Endothelial cell (in vitro differentiated cells): Measurements from ENCODE around the gene FGGY. TPM values are rescaled to one million over a fixed set of nuclear protein-coding genes. Genes with fewer than 3 reads are reported as not detected.
"Not testable (repeated sequence)": the region's sequence is repeated elsewhere in the genome, so short reads cannot be mapped to it uniquely, and the experiment has no call there.

Experiments used
- DNase-seq: peaks from one replicate; pipeline ENCODE4 v3.0.0; 2021; ENCODE audit warnings: low spot score
- H3K27ac Mint-ChIP-seq: one replicate; pipeline ENCODE4 v1.8.0; 2021; ENCODE audit warnings: mixed read lengths, inconsistent platforms; ENCODE audit not compliant: unreplicated experiment
- H3K27me3 Mint-ChIP-seq: one replicate; pipeline ENCODE4 v1.8.0; 2021; ENCODE audit warnings: mild to moderate bottlenecking, moderate library complexity, mixed read lengths, inconsistent platforms; ENCODE audit not compliant: unreplicated experiment
- H3K36me3 Mint-ChIP-seq: one replicate; pipeline ENCODE4 v1.8.0; 2021; ENCODE audit warnings: mild to moderate bottlenecking, low read depth, mixed read lengths, inconsistent platforms; ENCODE audit not compliant: unreplicated experiment
- H3K4me1 Mint-ChIP-seq: one replicate; pipeline ENCODE4 v1.8.0; 2021; ENCODE audit warnings: mild to moderate bottlenecking, mixed read lengths, inconsistent platforms; ENCODE audit not compliant: unreplicated experiment
- H3K4me3 Mint-ChIP-seq: one replicate; pipeline ENCODE4 v1.8.0; 2021; ENCODE audit warnings: mild to moderate bottlenecking, mixed read lengths, inconsistent platforms; ENCODE audit not compliant: unreplicated experiment
- H3K9me3 Mint-ChIP-seq: one replicate; pipeline ENCODE4 v1.8.0; 2021; ENCODE audit warnings: mixed read lengths, inconsistent platforms; ENCODE audit not compliant: unreplicated experiment
- CTCF ChIP-seq: fragments of 200-600 bp; sonication (generic); IDR thresholded peaks from one replicate; pipeline ENCODE4 v1.5.0; 2021; ENCODE audit warnings: antibody characterized with exemption; ENCODE audit not compliant: unreplicated experiment
- total RNA-seq: library from RNA; stranded (reverse); fragmentation: NEBNext Ultra II Directional; extraction: Animal tissue kit (Norgen Biotek cat#: 25700); gene quantifications from one replicate; pipeline ENCODE4 v1.2.1, GENCODE V29; 2021; ENCODE audit not compliant: unreplicated experiment

Gene FGGY
- total RNA-seq, 1 donor from 2014 or later = 41.2 TPM

- H3K36me3 Mint-ChIP-seq = peaks cover 56% of the 10 kb centered on the region
- H3K9me3 Mint-ChIP-seq = peaks cover 14% of the 10 kb centered on the region
- H3K27ac Mint-ChIP-seq = no peak overlapping the region
- no peak for TF ChIP-seq CTCF
- DNase-seq = no peak
- H3K4me1 Mint-ChIP-seq = peaks cover 8% of the 10 kb centered on the region
- H3K27me3 Mint-ChIP-seq = peaks cover 4% of the 10 kb centered on the region
- H3K4me3 Mint-ChIP-seq = no peak overlapping the region
These were observed 259.5 kb downstream of the FGGY start for GRCh38 chr1:59556398-59556797.

- H3K27ac Mint-ChIP-seq = no peak overlapping the region
- peaks cover 6% of the 10 kb centered on the region for H3K4me1 Mint-ChIP-seq
- peaks cover 56% of the 10 kb centered on the region for H3K36me3 Mint-ChIP-seq
- no peak for DNase-seq
- peaks cover 4% of the 10 kb centered on the region for H3K27me3 Mint-ChIP-seq
- H3K9me3 Mint-ChIP-seq = peaks cover 14% of the 10 kb centered on the region
- no peak for TF ChIP-seq CTCF
- no peak overlapping the region for H3K4me3 Mint-ChIP-seq
These were observed 260.1 kb downstream of the FGGY start for GRCh38 chr1:59556802-59557548.

- no peak for DNase-seq
- Mint-ChIP-seq H3K36me3 (peaks cover 56% of the 10 kb centered on the region), H3K27ac (no peak overlapping the region), H3K9me3 (peaks cover 14% of the 10 kb centered on the region), H3K27me3 (peaks cover 4% of the 10 kb centered on the region), H3K4me3 (no peak overlapping the region), H3K4me1 (peaks cover 5% of the 10 kb centered on the region)
- TF ChIP-seq CTCF = no peak
These were observed 260.6 kb downstream of the FGGY start for GRCh38 chr1:59557549-59557885.

GRCh38 chr1:59558580-59558979 is 261.7 kb downstream of the FGGY start:
- peaks cover 14% of the 10 kb centered on the region for H3K9me3 Mint-ChIP-seq
- not testable (repeated sequence) for H3K27ac Mint-ChIP-seq, DNase-seq, H3K4me1 Mint-ChIP-seq, H3K27me3 Mint-ChIP-seq
- H3K36me3 Mint-ChIP-seq = peaks cover 56% of the 10 kb centered on the region
- H3K4me3 Mint-ChIP-seq = peak overlapping the region; percentile 85

GRCh38 chr1:59560807-59561450 is 264.0 kb downstream of the FGGY start:
- no peak for TF ChIP-seq CTCF
- Mint-ChIP-seq H3K27me3 (peaks cover 2% of the 10 kb centered on the region), H3K36me3 (peaks cover 46% of the 10 kb centered on the region), H3K27ac (no peak overlapping the region), H3K4me1 (peaks cover 10% of the 10 kb centered on the region), H3K4me3 (no peak overlapping the region), H3K9me3 (peaks cover 14% of the 10 kb centered on the region)
- no peak for DNase-seq
